ENCODE data around the gene TRIM13. TPM values are rescaled to one million over a fixed set of nuclear protein-coding genes. Genes with fewer than 3 reads are reported as not detected.
"Not testable (repeated sequence)": the region's sequence is repeated elsewhere in the genome, so short reads cannot be mapped to it uniquely, and the experiment has no call there.

Gene TRIM13
- total RNA-seq, 1 donor from 2014 or later = 17.9 TPM

GRCh38 chr13:50037788-50038187 lies 40.9 kb downstream of the TRIM13 start:
- Mint-ChIP-seq H3K4me1 (ENCODE audit: low read depth) (peaks cover 3% of the 10 kb centered on the region), H3K36me3 (ENCODE audit: low read depth) (peaks cover 22% of the 10 kb centered on the region), H3K4me3 (ENCODE audit: low read depth) (no peak overlapping the region), H3K9me3 (no peaks in the 10 kb centered on the region), H3K27me3 (ENCODE audit: low read depth) (no peaks in the 10 kb centered on the region), H3K27ac (no peak overlapping the region)
- intact Hi-C loops (cut with micrococcal nuclease) = loop anchor here (5.0 kb wide), 1 partner anchor 40 kb away; the partner anchor contains the start of gene TRIM13
- DNase-seq (ENCODE audit: low spot score) = no peak

- Mint-ChIP-seq H3K27ac (no peak overlapping the region), H3K36me3 (ENCODE audit: low read depth) (peaks cover 26% of the 10 kb centered on the region), H3K27me3 (ENCODE audit: low read depth) (no peaks in the 10 kb centered on the region), H3K4me3 (ENCODE audit: low read depth) (no peak overlapping the region), H3K9me3 (no peaks in the 10 kb centered on the region), H3K4me1 (ENCODE audit: low read depth) (peaks cover 3% of the 10 kb centered on the region)
- DNase-seq (ENCODE audit: low spot score) = no peak
- intact Hi-C loops (cut with micrococcal nuclease) = loop anchor here (5.0 kb wide), 1 partner anchor 41 kb away; the partner anchor contains the start of gene TRIM13
Measured at GRCh38 chr13:50038266-50038665, 41.4 kb downstream of the TRIM13 start.

- peak overlapping the region; percentile 19 for H3K27ac Mint-ChIP-seq
- no peaks in the 10 kb centered on the region for H3K9me3 Mint-ChIP-seq
- intact Hi-C loops (cut with micrococcal nuclease) = no loop called here
- H3K4me3 Mint-ChIP-seq (ENCODE audit: low read depth) = no peak overlapping the region
- H3K27me3 Mint-ChIP-seq (ENCODE audit: low read depth) = no peaks in the 10 kb centered on the region
- H3K36me3 Mint-ChIP-seq (ENCODE audit: low read depth) = peaks cover 66% of the 10 kb centered on the region
- DNase-seq (ENCODE audit: low spot score) = no peak
- peaks cover 37% of the 10 kb centered on the region for H3K4me1 Mint-ChIP-seq (ENCODE audit: low read depth)
Measured at GRCh38 chr13:50052478-50052877, 55.6 kb downstream of the TRIM13 start.

- no peaks in the 10 kb centered on the region for H3K9me3 Mint-ChIP-seq
- no peak for DNase-seq (ENCODE audit: low spot score)
- H3K36me3 Mint-ChIP-seq (ENCODE audit: low read depth) = peaks cover 77% of the 10 kb centered on the region
- H3K27ac Mint-ChIP-seq = no peak overlapping the region
- no peaks in the 10 kb centered on the region for H3K27me3 Mint-ChIP-seq (ENCODE audit: low read depth)
- no peak overlapping the region for H3K4me3 Mint-ChIP-seq (ENCODE audit: low read depth)
- H3K4me1 Mint-ChIP-seq (ENCODE audit: low read depth) = peaks cover 42% of the 10 kb centered on the region
- intact Hi-C loops (cut with micrococcal nuclease) = no loop called here
Measured at GRCh38 chr13:50053844-50054243, 57.0 kb downstream of the TRIM13 start.

- intact Hi-C loops (cut with micrococcal nuclease) = no loop called here
- Mint-ChIP-seq H3K27me3 (ENCODE audit: low read depth) (no peaks in the 10 kb centered on the region), H3K36me3 (ENCODE audit: low read depth) (peaks cover 80% of the 10 kb centered on the region), H3K4me1 (ENCODE audit: low read depth) (peaks cover 45% of the 10 kb centered on the region), H3K4me3 (ENCODE audit: low read depth) (no peak overlapping the region), H3K27ac (peak overlapping the region; percentile 54), H3K9me3 (no peaks in the 10 kb centered on the region)
- DNase-seq (ENCODE audit: low spot score) = no peak
Measured at GRCh38 chr13:50055454-50055853, 58.6 kb downstream of the TRIM13 start.

GRCh38 chr13:50060718-50061117 lies 63.9 kb downstream of the TRIM13 start:
- no peak overlapping the region for H3K4me3 Mint-ChIP-seq (ENCODE audit: low read depth)
- no peaks in the 10 kb centered on the region for H3K27me3 Mint-ChIP-seq (ENCODE audit: low read depth)
- intact Hi-C loops (cut with micrococcal nuclease) = no loop called here
- no peaks in the 10 kb centered on the region for H3K9me3 Mint-ChIP-seq
- DNase-seq (ENCODE audit: low spot score) = no peak
- H3K36me3 Mint-ChIP-seq (ENCODE audit: low read depth) = peaks cover 49% of the 10 kb centered on the region
- peaks cover 19% of the 10 kb centered on the region for H3K4me1 Mint-ChIP-seq (ENCODE audit: low read depth)
- H3K27ac Mint-ChIP-seq = no peak overlapping the region

GRCh38 chr13:50062336-50062735 lies 65.5 kb downstream of the TRIM13 start:
- DNase-seq (ENCODE audit: low spot score); H3K9me3 Mint-ChIP-seq; intact Hi-C loops (cut with micrococcal nuclease); H3K27ac Mint-ChIP-seq; H3K27me3 Mint-ChIP-seq (ENCODE audit: low read depth); H3K4me3 Mint-ChIP-seq (ENCODE audit: low read depth): not testable (repeated sequence)
- Mint-ChIP-seq H3K36me3 (ENCODE audit: low read depth) (peaks cover 55% of the 10 kb centered on the region), H3K4me1 (ENCODE audit: low read depth) (peaks cover 15% of the 10 kb centered on the region)

GRCh38 chr13:50065712-50066111 lies 68.9 kb downstream of the TRIM13 start:
- H3K4me1 Mint-ChIP-seq (ENCODE audit: low read depth) = peaks cover 22% of the 10 kb centered on the region

More at GRCh38 chr13:50065712-50066111, 68.9 kb downstream of the TRIM13 start:
- H3K27ac Mint-ChIP-seq = no peak overlapping the region
- peaks cover 50% of the 10 kb centered on the region for H3K36me3 Mint-ChIP-seq (ENCODE audit: low read depth)
- no peak for DNase-seq (ENCODE audit: low spot score)
- H3K9me3 Mint-ChIP-seq = no peaks in the 10 kb centered on the region
- H3K4me3 Mint-ChIP-seq (ENCODE audit: low read depth) = no peak overlapping the region
- intact Hi-C loops (cut with micrococcal nuclease) = no loop called here
- no peaks in the 10 kb centered on the region for H3K27me3 Mint-ChIP-seq (ENCODE audit: low read depth)

Other genes starting within 250 kb of the TRIM13 start
- 46.1 and 49.0 TPM in 2 replicates for gene KPNA3, start 204.4 kb upstream of the TRIM13 start, total RNA-seq
- gene SPRYD7, start 60.7 kb upstream of the TRIM13 start, total RNA-seq = 8.7 and 9.8 TPM in 2 replicates
- 0.53 and 0.75 TPM in 2 replicates for gene KCNRG, start 18.4 kb downstream of the TRIM13 start, total RNA-seq